ENCODE data around the gene FBXO22. TPM values are rescaled to one million over a fixed set of nuclear protein-coding genes. Genes with fewer than 3 reads are reported as not detected.
"Not testable (repeated sequence)": the region's sequence is repeated elsewhere in the genome, so short reads cannot be mapped to it uniquely, and the experiment has no call there.

FBXO22 gene
- total RNA-seq, 1 donor from 2014 or later: 50.7 TPM

DNA sequence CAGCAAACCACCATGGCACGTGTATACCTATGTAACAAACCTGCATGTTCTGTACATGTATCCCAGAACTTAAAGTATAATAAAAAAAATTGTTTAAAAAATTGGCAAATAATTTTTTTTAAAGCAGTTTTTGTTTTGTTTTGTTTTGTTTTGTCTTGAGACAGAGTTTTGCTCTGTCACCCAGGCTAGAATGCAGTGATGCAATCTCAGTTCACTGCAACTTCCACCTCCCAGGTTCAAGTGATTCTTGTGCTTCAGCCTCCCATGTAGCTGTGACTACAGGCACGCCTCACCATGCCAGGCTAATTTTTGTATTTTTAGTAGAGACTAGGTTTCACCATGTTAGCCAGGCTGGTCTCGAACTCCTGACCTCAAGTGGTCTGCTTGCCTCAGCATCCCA is 81.0 kb downstream of the FBXO22 start:
- not testable (repeated sequence) for DNase-seq

DNA sequence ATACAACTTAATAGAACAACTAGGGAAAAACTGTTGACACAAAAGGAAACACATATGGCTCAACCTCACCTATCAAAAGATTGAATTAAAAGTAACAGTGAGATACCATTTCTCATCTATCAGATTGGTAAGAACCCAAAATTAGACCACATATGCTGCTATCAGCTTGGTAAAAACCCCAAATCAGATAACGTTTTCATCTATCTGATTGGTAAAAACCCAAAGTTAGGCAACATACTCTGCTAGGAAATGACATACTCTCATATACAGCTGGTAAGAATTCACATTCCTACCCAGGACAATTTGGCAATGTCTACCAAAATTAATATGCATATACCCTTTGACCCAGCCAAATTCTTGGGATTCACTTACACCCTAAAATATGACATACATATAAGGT is 82.3 kb downstream of the FBXO22 start:
- DNase-seq: no peak

DNA sequence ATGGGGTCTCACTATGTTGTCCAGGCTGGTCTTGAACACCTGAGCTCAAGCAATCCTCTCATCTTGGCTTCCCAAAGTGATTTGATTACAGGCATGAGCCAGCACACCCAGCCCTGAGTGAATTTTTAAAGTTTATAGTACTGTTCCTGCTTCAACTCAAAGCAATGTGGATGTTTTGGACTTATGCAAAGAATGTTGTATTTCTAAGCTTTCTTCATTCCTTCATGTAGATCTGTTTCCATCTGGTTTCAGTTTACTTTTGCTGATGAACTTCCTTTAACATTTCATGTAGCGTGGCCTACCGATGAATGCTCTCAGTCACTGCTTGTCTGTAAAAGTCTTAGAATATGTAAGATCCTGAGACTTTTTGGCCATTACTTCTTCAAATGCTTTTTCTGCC is 85.4 kb downstream of the FBXO22 start:
- no peak for DNase-seq

DNA sequence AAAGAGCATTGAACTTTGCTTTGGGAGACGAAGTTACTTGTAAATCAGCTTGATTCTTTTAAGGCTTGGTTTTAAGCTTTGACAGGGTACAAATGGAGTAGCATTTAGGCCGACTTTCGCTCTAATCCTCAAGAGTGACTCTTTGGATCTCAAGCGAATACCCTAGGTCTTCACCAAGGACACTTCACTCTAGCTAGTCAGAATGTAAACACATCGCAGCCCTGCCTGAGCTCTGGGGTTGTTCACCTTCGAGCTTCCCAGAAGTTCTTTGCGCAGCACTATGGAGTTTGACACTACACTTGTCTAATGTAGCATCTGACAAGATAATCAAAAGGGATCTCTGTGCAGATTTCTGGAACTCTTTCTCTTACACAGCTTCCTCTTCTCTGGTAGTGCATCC is 86.2 kb downstream of the FBXO22 start:
- no peak for DNase-seq

Other genes starting within 250 kb of the FBXO22 start
- gene CSPG4, start 191.0 kb upstream of the FBXO22 start, total RNA-seq: 0.19 and 0.68 TPM in 2 replicates
- gene UBE2Q2, start 60.4 kb upstream of the FBXO22 start, total RNA-seq: 68.8 and 69.1 TPM in 2 replicates
- gene NRG4, start 108.5 kb downstream of the FBXO22 start, total RNA-seq: 0.05 TPM in 1 of 2 replicates, not detected in the other
- not detected in 2 replicates for gene TMEM266, start 156.1 kb downstream of the FBXO22 start, total RNA-seq

All from dermis blood vessel endothelial cell (primary cell).